GM21717 (cell line): ENCODE results near the gene PRELID1.
A peak's percentile ranks its signal among the peaks of the same experiment; 100 is the strongest.
"Not testable (repeated sequence)": the region's sequence is repeated elsewhere in the genome, so short reads cannot be mapped to it uniquely, and the experiment has no call there.

ENCODE experiments used
- ATAC-seq: cut with Tn5 transposase; IDR thresholded peaks from one replicate; pipeline ENCODE4 v1.9.1; 2021; ENCODE audit warnings: mild to moderate bottlenecking, moderate library complexity; ENCODE audit not compliant: unreplicated experiment

PRELID1 gene

DNA sequence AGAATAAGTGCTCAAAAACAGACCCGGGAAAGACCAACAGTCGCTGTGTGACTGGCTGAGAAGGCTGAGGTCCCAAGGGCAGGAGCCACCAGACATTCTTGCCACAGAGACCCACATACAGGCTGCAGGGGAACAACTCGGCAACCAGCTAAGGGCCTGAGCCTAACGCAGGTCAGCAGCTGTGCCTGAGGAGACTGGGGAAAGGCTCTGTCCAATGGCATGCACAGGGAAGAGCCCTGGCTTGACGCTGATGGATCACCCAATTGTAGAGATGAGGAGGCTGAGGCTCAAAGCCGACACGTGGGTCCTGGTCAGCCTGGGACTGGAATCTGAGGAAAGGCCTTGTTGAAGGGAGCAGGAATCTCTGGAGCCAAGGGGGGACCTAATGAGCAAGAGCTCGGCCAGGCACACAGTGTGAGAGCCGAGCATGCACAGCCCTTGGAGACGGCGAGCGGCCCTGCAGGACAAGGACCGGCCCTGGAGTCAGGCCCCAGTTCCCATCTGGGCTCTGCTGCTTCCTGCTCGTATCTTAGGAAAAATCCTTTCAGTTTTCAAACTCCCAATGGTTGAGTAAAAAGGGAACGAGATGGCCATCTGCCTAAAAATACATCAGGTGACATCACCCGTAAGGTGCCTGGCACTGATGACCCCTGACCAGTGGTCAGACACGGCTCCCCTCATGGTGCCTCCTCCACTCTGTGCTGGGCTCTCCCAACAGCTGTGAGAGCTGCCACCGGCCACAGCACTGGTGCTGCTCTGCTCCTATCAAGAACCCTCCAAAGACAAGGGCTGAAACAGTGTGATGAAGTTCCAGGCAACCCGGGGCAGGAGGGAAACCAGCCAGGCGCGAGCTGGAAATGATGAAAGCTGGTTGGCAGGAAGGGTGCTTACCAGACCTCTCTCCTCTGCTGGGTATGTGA is 31.4 kb downstream of the PRELID1 start:
- ATAC-seq: no peak

- no peak for ATAC-seq
Measured at GRCh38 chr5:177335701-177336065, 32.1 kb downstream of the PRELID1 start.

DNA sequence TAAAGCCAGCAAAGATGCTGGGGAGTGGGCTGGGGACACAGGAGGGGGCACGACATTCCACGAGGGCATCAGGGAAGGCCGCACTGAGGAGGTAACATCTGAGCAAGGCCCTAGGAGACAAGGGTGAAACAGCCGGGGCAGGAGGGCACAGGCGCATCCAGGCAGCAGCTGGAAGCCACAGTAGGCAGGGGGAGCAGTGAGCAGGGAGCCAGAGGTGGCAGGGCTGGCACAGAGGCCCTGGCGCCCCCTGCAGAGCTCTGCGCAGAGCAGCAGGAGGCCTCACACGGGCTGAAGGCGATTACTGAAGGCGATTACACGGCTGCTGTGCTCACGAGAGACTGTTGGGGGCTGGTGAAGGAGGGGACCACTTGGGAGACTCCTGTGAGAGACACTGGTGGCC is 32.5 kb downstream of the PRELID1 start:
- ATAC-seq: no peak

DNA sequence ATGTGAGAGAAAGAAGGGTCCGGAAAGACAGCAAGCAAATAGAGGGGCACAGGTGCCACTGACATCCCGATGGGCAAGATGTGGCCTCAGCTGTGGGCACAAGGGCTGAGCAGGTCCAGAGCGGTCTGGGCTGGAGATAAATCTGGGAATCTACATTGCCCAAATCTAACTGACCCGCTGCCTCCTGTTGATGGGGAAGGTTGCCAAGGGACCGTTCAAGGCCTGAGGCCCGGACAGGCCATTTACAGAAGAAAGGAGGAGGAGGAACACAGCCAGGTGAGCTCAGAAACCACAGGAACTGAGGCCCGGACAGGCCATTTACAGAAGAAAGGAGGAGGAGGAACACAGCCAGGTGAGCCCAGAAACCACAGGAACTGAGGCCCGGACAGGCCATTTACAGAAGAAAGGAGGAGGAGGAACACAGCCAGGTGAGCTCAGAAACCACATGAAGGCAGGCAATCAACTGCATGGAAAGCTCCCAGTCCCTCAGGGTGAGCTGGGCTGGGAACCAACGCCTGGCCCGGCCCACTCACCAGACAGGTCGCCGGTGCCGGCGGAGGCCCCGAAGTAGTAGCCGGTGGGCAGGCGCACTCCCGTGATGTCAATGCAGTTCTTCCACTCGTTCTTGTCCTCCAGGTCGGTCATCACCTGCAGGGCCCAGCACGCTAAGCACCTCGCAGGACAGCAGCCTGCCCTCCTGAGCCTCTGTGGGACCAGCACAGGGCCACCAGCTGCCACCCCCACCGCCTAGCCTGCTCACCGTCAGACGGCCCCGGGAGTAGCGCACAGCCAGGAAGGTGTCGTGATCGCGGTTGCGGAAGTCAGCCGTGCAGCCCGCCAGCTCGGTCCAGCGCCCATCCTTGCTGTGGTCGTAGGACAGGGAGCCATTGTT is 33.2 kb downstream of the PRELID1 start:
- ATAC-seq: no peak

DNA sequence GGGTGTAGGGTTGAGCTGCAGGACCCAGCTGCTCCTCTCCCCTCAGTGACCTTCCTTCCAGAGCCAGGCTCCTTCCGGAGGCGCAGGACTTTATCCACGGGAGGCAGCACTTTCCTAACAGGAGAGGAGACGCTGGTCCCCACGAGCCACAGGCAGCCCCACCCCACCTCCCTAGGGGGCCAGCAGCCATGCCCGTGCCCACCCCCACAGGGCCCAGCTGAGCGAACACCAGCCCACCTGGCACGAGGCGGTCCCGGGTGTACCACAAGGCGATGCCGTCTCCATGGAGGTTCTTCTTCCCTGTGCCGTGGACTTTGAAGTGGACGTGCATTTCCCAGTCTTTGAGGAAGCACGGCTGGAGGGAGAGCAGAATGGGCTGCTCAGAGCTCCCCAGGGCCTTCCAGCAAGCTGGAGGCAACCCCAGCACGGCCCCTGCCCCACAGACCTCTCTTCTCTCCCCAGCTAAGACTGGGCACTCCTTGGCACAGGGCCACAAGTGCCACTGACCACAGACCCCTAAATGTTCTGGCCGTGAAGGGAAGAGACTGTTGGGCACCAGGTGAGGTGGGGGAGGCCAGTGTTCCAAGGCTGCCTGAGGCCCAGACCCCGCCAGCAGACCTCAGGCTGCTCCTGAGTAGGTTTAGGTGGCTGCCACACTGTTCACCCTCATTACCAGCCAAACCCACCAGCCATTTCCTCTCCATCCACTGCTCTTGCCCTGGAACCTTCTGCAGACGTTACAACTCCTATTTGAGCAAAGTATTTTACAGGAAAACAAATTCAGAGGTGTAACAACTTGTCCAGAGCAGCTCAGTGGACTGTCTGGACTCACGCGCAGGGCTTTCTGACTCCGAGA is 34.9 kb downstream of the PRELID1 start:
- no peak for ATAC-seq

GRCh38 chr5:177339107-177339638 is 35.6 kb downstream of the PRELID1 start:
- ATAC-seq: no peak

DNA sequence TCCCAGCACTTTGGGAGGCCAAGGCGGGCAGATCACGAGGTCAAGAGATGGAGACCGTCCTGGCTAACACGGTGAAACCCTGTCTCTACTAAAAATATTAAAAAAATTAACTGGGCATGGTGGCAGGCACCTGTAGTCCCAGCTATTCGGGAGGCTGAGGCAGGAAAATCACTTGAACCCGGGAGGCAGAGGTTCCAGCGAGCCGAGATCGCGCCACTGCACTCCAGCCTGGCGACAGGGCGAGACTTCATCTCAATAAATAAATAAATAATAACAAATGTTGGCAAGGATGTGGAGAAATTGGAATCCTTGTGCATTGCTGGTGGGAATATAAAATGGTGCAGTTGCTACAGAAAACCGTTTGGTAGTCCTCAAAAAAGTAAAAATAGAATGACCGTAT is 39.4 kb downstream of the PRELID1 start:
- not testable (repeated sequence) for ATAC-seq

DNA sequence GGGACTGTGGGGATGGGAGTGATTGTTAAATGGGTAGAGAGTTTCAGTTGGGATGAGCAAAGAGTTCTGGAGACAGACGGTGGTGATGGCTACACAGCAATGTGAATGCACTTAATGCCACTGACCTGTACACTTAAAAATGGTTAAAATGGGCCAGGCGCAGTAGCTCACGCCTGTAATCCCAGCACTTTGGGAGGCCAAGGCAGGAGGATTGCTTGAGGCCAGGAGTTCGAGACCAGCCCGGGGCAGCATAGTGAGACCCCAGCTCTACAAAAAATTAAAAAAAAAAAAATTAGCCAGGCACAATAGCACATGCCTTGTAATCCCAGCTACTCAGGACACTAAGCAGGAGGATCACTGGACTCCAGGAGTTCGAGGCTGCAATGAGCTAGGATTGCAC is 40.2 kb downstream of the PRELID1 start:
- ATAC-seq: no peak

- ATAC-seq: no peak
Measured at GRCh38 chr5:177344891-177345290, 41.3 kb downstream of the PRELID1 start.

GRCh38 chr5:177346820-177347219 is 43.2 kb downstream of the PRELID1 start:
- ATAC-seq: no peak

- no peak for ATAC-seq
Measured at GRCh38 chr5:177347699-177348098, 44.1 kb downstream of the PRELID1 start.

GRCh38 chr5:177349362-177349647 is 45.7 kb downstream of the PRELID1 start:
- ATAC-seq: no peak

DNA sequence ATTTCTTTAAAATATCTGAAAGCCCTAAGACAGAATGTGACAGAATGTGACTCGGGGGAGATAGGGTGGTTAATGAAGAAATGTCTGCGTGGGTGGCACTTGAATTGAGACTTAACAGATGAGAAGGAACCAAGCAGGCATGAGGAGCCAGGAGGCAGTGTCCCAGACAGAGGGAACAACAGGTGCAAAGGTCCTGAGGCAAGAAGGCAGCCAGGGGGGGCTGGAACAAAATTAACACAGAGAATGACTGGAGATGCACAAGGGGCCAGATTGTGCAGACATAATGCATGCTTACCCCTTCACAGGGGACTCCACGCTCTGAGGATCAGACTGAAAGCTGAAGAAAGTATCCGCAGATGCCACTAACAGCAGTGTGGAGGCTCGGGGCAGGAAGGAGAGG is 46.2 kb downstream of the PRELID1 start:
- no peak for ATAC-seq

DNA sequence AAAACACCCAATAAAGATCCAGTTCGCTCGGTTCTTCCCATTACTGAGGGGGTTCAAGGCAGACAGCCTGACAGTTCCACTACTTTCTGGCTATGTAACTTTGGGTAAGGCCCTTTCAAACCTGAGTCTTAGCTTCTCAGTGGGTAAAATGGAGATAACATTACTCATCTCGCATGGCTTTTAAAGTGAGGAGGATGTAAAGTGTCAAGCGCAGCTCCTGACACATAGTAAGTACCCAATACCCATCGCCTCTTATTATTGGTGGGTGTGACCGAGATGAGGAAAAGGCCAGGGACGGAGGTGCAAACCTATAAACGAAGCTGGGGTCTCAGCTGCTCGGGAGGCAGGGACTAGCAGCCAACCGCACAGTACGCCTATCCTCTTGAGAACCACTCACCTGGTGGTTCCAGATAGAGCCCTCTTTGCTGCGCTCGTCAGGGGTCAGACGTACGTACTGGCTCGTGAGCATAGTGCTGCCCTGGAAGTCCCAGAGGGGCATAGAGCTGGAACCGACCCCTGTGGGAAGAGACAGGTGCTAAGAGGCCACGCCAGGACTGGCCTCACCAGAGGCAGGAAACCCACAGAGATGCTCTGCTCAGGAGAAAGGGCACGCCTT is 47.3 kb downstream of the PRELID1 start:
- ATAC-seq: no peak

DNA sequence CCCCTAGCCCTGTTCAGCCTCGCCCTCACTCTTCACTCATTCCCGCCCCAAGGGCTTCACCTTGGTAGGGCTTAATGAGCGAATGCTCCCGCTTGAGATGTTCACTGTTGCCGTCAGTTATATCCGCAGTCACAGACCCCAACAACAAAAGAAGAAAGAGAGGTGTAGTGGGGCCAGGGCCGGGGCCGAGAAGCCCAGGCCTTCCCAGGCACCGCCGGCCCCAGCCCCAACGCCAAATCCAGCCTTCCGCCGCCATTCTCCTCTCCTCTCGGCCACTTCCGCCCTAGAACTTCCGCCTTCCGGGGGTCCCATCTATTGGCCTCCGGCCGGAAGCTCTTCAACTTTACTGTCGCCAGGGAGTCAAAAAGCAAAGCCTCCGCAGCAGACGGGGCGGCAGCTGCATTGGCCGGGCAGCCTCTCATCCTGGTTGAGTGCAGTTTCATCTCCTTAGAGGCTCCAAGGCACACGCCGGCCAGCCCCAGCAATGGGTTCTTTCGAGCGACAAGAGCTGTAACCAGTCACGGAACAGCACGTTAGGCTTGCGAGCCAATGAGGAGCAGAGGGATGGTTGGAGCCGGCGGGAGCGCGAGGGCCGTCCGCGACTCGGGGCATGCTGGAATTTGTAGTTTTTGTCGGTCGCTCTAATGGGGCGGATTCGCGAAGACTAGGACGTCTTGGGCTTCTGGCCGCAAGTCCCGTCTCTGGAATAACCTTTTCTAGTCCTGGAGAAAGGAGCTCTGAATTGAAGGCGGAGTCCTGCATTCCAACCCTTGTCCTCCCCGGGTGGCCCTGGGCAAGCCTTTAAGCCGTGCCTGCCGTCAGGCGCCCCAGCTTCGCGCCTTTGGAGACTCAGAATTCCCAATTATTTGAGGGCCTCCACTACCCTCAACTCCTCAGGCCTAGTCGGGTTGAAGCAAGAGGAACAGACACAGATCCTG is 48.1 kb downstream of the PRELID1 start, which contains the start of gene LMAN2:
TSS of gene LMAN2 (minus strand) at position 277 of the 938 bp plus-strand sequence. CDS start at position 256, 21 bp downstream.
- ATAC-seq: peak; percentile 88

DNA sequence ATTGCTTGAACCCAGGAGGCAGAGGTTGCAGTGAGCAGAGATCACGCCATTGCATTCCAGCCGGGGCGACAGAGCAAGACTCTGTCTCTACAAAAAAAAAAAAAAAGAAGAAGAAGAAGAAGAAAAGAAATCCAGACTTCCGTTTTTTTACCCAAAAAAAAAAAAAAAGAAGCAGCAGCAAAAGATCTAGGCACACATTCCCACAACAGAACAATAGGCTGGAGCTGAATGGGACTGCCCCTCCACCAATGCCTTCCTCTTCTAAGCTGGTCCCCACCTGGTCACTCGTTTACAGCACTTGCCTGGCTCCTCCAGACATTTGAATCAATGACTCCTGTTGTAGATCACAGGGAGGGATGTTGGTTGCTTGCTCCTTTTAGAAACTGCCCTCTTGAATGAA is 49.5 kb downstream of the PRELID1 start:
- no peak for ATAC-seq

DNA sequence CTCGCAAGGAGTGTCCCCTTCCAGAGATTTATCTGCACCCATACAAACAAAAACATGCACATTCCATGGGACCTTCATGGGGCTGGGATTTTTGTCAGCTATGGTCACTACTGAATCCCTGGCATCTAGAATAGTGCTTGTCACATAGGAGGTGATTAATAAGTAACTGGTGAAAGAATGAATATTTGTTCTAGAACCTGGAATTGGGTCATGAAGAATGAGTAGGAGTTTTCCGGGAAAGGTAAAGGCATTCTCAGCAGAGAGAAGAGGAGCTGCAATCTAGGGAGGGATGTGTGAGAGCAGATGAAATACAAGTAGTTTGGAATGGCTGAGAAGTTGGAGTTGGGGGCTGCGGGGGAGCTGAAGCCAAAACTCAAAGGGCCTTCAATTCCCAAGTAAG is 50.7 kb downstream of the PRELID1 start:
- ATAC-seq: no peak

DNA sequence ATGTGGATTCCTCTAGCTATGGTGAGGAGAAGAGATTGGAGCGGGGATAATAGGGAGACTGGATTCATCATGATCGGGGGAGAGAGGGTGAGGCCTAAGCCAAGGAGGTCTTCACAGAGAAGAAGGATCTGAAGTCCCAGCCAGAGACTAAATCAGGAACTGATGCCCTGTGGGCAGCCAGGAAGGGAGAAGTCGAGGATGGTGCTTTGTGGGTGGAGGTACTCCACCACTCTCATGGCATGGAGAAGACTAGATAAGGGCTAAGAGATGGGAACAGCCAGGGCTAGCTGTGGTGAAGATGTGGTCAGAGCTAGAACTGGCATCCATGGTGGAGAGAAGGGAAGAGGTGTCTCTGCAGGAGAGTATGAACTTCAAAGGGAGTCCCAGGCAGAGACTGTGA is 51.1 kb downstream of the PRELID1 start:
- ATAC-seq: no peak

- no peak for ATAC-seq
Measured at GRCh38 chr5:177355162-177355867, 51.7 kb downstream of the PRELID1 start.
